Cardiac muscle cell (in vitro differentiated cells and primary cell): Measurements from ENCODE around the gene GNA12. TPM values are rescaled to one million over a fixed set of nuclear protein-coding genes. Genes with fewer than 3 reads are reported as not detected.
A peak's percentile ranks its signal among the peaks of the same experiment; 100 is the strongest.

Experiments used
- DNase-seq, 2 donors: peaks; one replicate each; pipeline versions ENCODE4 v3.0.0 to v3.0.0-alpha.2; 2010 to 2017; ENCODE audit warnings: low read depth in 1 of 2, low spot score in 1 of 2
- H3K27ac ChIP-seq: fragments of 200-600 bp; sonication (generic); 2 replicates; pipeline ENCODE4 v1.5.1; 2016
- H3K27me3 ChIP-seq: fragments of 200-600 bp; sonication (generic); 2 replicates; pipeline ENCODE4 v1.6.0; 2016; ENCODE audit warnings: control low read depth
- H3K36me3 ChIP-seq: fragments of 200-600 bp; sonication (generic); 2 replicates; pipeline ENCODE4 v1.5.1; 2016; ENCODE audit warnings: control low read depth
- H3K4me1 ChIP-seq: fragments of 200-600 bp; sonication (generic); 2 replicates; pipeline ENCODE4 v1.8.1; 2017; ENCODE audit warnings: low read depth, mild to moderate bottlenecking, mixed run types
- H3K4me3 ChIP-seq: fragments of 200-600 bp; sonication (generic); 2 replicates; pipeline ENCODE4 v1.5.1; 2016; ENCODE audit warnings: mild to moderate bottlenecking
- H3K9me3 ChIP-seq: fragments of 200-600 bp; sonication (generic); 2 replicates; pipeline ENCODE4 v1.5.1; 2017; ENCODE audit warnings: low read depth, mild to moderate bottlenecking, control low read depth
- polyA plus RNA-seq: library from polyadenylated mRNA; unstranded; fragments of >200 nt; fragmentation: Nextera tagmentation; extraction: Ambion mirVana; gene quantifications from 2 replicates; pipeline ENCODE4 v1.2.1, GENCODE V29; 2016
- total RNA-seq: library from RNA; depleted of rRNA; stranded (reverse); fragments of >200 nt; gene quantifications from 2 replicates; pipeline ENCODE4 v1.2.3, GENCODE V29; 2016
- TF ChIP-seq, protein P1 (sequence below): IDR thresholded peaks from 2 replicates; pipeline ENCODE4 v1.5.1; 2012; ENCODE audit warnings: low read depth, mild to moderate bottlenecking, low read length

GNA12 gene
- total and polyA plus RNA-seq, 2 experiments from 2014 or later = 54.4 to 59.1 TPM

DNA sequence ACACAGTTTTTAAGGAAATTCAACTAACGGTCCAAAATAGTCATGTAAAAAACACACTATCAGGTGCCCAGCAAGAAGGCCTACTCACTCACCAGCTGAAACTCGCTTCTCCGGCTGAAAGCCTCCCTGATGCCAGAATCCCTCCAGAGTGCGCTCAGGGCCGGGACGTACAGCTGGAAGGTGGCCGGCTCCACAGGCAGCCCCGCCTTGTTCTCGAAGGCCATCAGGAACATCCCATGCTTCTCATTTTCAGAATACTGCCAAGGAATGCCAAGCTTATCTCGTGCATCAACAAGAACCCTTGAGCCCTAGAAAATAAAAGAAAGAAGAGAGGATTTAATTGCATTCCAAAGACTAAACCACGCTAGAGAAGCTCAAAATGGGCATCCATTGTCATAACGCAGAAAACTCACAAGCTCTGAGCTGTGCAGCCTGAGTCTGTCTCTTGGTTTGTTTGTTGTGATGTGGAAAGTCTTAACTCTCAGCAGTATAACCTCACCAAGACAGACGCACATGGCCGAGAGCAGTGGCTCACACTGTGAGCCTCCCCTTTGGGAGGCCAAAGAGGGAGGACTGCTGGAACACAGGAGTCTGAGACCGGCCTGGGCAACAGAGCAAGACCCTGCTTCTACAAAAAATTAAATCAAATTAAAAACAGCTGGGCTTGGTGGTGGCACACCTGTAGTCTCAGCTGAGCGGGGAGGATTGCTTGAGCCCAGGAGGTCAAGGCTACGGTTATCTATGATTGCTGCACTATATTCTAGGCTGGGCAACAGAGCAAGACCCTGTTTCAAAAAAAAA, 49.1 kb downstream of the GNA12 start:
- Histone ChIP-seq H3K9me3 (no peaks in the 10 kb centered on the region), H3K27me3 (no peaks in the 10 kb centered on the region), H3K4me1 (peaks cover 28% of the 10 kb centered on the region), H3K27ac (peak overlapping the region; percentile 8), H3K36me3 (peaks cover 12% of the 10 kb centered on the region), H3K4me3 (no peak overlapping the region)
- DNase-seq = no peak
- TF ChIP-seq, protein P1, sequence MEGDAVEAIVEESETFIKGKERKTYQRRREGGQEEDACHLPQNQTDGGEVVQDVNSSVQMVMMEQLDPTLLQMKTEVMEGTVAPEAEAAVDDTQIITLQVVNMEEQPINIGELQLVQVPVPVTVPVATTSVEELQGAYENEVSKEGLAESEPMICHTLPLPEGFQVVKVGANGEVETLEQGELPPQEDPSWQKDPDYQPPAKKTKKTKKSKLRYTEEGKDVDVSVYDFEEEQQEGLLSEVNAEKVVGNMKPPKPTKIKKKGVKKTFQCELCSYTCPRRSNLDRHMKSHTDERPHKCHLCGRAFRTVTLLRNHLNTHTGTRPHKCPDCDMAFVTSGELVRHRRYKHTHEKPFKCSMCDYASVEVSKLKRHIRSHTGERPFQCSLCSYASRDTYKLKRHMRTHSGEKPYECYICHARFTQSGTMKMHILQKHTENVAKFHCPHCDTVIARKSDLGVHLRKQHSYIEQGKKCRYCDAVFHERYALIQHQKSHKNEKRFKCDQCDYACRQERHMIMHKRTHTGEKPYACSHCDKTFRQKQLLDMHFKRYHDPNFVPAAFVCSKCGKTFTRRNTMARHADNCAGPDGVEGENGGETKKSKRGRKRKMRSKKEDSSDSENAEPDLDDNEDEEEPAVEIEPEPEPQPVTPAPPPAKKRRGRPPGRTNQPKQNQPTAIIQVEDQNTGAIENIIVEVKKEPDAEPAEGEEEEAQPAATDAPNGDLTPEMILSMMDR = no peak

DNA sequence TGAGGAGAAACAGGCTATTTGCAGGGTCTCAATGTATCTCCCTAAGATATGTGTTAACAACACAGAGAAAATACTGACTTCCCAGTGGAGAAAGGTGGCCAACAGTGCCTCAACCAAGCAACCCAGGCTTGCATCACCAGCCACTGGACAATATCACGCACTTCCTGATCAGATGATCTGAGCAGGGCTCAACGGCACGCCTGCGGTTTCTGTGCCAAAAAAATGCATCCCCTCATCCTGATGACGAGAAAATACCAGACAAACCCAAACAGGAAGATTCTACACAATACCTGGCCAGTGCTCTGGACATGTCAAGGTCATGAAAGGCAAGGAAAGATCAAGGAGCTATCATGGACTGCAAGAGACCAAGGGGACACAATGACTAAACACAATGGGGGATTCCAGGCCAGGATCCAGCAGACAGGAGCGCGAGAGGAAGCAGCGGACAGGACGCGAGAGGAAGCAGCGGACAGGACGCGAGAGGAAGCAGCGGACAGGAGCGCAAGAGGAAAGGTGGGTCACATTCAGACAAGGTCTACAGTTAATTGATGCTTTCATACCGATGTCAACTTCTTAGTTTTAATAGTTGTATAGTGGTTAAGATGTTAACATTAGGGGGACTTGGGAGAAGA, 51.1 kb downstream of the GNA12 start:
- TF ChIP-seq, protein P1 = no peak
- no peak for DNase-seq
- no peaks in the 10 kb centered on the region for H3K27me3 ChIP-seq
- no peaks in the 10 kb centered on the region for H3K9me3 ChIP-seq
- H3K27ac ChIP-seq = peak overlapping the region; percentile 33
- H3K36me3 ChIP-seq = peaks cover 12% of the 10 kb centered on the region
- H3K4me3 ChIP-seq = no peak overlapping the region
- peaks cover 32% of the 10 kb centered on the region for H3K4me1 ChIP-seq

GRCh38 chr7:2792235-2792634, 51.9 kb downstream of the GNA12 start:
- no peak for DNase-seq
- Histone ChIP-seq H3K9me3 (no peaks in the 10 kb centered on the region), H3K36me3 (peaks cover 12% of the 10 kb centered on the region), H3K27ac (peak overlapping the region; percentile 33), H3K4me1 (peaks cover 34% of the 10 kb centered on the region), H3K4me3 (no peak overlapping the region), H3K27me3 (no peaks in the 10 kb centered on the region)
- TF ChIP-seq, protein P1 = no peak

- Histone ChIP-seq H3K27ac (peak overlapping the region; percentile 2), H3K4me1 (peaks cover 28% of the 10 kb centered on the region), H3K27me3 (no peaks in the 10 kb centered on the region), H3K4me3 (no peak overlapping the region), H3K9me3 (no peaks in the 10 kb centered on the region), H3K36me3 (peaks cover 12% of the 10 kb centered on the region)
- TF ChIP-seq, protein P1 = no peak
- DNase-seq = no peak
These were observed 52.7 kb downstream of the GNA12 start for GRCh38 chr7:2791390-2791789.

- H3K27ac ChIP-seq = peak overlapping the region; percentile 65
- no peak overlapping the region for H3K4me3 ChIP-seq
- H3K36me3 ChIP-seq = no peaks in the 10 kb centered on the region
- H3K9me3 ChIP-seq = no peaks in the 10 kb centered on the region
- peaks cover 38% of the 10 kb centered on the region for H3K4me1 ChIP-seq
- TF ChIP-seq, protein P1 = no peak
- H3K27me3 ChIP-seq = no peaks in the 10 kb centered on the region
- DNase-seq = peak; percentile 52
These were observed 56.7 kb downstream of the GNA12 start for GRCh38 chr7:2787251-2787951.
